Myocyte (in vitro differentiated cells): ENCODE results near the gene SNAP91. TPM values are rescaled to one million over a fixed set of nuclear protein-coding genes. Genes with fewer than 3 reads are reported as not detected.

Source experiments
- DNase-seq: peaks from one replicate; pipeline ENCODE4 v3.0.0-alpha.2; 2012; ENCODE audit warnings: low read depth
- total RNA-seq: library from RNA; depleted of rRNA; stranded (reverse); fragments of >200 nt; gene quantifications from 2 replicates; pipeline ENCODE4 v1.2.3, GENCODE V29; 2014

Gene SNAP91
- total RNA-seq, 1 donor from 2014 or later: 0.19 TPM

DNA sequence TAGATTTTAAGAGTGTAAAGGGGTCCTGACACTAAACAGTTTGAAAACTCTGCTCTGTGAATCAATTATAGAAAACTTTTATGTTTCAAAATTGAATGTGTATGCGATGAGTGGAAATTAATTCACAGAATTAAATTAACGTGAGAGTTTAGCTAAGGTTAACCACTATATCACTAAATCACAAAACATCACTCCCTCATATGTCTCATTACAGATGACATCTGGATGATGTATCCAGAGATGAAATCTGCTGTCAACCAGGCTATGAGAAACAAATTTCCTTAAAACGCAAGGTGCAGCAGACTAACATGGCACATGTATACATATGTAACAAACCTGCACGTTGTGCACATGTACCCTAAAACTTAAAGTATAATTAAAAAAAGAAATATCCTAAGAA is 169.2 kb downstream of the SNAP91 start:
- no peak for DNase-seq

DNA sequence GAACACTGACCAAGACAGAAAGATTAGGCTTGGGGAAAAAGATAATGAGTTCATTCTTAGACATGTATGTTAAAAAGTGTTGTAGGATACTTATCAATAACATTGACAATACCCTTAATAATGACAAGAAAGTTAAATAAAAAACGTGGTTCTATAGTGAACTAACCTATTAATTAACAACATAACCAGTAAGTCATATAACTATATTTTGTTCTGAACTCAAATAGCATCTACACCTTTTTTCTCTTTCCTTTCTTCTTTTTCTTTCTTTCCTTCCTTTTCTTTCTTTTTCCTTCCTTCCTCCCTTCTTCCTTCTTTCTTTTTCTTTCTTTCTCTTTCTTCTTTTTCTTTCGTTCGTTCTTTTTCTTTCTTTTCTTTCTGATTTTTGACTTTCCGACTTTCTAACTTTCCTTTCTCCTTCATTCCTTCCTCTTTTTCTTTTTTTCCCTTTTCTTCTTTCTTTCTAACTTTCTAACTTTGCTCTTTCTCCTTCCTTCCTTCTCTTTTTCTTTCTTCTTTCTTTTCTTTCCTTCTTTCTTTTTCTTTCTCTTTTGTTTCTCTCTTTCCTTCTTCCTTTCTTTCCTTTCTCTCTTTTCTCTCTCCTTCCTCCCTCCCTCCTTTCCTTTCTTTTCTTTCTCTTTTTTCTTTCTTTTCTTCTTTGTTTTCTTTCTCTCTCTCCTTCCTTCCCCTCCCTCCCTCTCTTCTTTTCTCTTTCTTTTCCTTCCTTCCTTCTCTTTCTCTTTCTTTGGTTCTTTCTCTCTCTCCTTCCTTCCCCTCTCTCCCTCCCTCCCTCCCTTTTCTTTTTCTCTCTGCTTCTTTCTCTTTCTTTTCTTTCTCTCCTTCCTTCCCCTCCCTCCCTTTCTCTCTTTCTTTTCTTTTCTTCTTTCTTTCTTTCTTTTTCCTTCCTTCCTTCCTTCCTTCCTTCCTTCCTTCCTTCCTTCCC is 172.0 kb downstream of the SNAP91 start:
- DNase-seq: no peak

DNA sequence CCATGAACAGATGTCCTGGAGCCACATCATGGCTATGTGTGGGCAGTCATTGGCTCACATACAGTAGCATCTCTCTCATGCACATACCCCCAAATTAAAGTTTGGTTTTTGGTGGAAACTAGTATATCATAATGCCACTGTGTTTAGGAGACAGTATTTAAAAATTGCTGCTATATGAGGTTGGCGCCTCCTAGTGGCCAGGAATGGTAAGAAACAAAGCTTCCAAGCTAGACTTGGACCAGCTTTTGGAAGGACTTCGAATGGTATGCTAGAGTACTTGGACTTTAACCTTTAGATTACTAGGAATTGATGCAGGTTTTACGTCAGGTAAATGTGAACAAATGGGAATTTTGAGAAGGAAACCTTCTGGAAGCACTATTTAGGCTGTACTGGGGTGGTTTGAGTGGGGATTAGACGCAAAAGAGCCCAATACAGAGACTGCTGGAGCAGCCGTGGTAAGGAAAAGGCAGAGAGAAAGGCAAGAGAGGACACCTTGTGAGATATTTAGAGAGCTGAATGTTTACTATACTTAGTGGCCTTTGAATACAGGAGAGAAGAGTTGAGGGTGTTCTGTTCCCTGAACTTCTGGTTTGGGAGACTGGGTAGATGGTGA is 172.8 kb downstream of the SNAP91 start:
- peak; percentile 47 for DNase-seq

DNA sequence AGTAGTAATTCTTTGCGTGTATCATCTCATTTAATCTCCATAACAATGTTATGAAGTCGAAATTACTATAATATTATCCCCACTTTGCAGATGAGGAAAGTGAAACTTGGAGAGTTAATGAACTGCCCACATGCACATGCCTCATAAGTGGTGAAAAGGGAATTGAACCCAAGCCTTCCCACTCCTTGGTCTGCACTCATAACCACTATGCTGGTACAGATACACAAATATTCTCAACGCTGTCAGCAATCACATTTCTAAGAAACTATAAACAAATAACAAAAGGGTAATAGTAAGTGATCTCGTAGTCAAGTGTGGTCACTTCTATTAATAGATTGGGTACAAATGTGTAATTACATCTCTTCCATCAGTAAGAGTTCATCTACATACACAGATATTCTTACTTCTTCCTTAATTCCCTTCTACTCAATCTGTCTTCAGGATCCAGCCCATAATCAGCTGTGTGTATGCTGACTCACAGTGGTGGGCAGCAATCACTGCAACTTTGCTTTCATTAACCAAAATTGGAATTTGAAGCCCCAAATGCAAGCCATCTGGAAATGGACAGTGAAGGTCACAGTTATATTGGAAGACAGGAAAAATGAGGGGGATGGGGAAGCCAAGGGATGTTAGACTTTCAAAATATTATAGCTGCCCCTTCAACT is 190.0 kb downstream of the SNAP91 start:
- DNase-seq: peak; percentile 28

DNA sequence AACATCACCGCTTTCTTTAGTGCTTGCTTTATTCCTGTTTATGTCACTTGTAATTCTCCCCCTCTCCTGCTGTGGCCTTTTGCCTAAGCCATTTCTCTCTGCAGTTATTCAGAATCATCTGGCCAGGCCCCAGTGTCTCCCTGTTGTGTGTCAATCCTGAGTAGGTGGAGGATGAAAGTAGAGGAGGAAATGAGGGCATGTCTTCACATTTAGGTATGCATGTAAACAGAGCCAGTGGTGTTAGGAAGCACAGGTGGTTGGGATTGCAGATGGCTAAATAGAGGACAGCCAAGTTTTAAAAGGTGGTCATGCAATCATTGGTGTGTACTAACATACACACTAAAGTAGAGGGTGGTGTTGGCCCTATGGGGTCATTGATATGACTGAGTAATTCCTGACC is 191.4 kb downstream of the SNAP91 start:
- no peak for DNase-seq

DNA sequence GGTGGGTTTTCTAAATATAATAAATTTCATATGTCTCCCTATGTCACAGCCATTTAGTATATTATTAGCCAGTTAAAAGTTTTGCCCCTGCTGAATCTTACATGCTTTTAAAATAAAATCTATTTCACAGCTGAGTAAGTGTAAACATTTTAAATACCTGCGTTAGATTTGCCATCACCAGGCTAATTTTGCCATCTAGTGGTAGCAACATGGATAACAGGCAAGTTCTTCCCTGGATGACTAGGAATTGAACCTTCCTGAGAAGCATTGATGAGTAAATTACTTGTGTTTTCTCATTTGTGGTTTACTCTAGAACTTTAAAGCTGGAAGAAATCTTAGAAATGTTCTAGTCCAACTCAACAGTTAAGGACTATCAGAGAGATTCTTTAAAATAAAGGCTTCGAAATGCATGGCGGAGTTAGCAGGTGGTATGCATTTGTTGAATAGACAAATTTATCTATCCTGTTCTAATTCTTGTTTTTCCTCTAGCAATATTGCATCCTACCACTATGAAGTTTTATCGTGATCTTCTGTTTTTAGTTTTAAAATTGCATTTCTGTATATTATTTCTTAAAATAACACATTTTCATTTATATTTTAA is 193.9 kb downstream of the SNAP91 start:
- DNase-seq: peak; percentile 68

DNA sequence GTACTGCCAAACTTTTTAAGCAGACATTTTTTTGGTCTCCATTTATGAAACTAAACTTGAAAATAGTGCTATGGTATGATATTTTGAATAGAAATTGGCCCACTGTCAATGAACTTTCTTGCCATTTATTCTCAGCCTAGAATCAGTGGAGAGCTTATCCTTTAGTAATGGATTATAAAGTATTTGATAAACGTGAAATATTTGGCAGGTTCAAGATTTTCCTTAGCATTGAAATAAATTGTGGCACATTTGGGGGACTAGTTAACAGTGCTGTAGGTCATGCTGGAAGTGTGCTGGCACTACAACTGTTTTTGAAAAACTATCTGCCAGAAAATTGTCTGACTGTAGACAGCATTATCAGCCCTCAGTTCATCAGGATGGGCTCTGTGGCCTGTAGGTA is 194.4 kb downstream of the SNAP91 start:
- no peak for DNase-seq

DNA sequence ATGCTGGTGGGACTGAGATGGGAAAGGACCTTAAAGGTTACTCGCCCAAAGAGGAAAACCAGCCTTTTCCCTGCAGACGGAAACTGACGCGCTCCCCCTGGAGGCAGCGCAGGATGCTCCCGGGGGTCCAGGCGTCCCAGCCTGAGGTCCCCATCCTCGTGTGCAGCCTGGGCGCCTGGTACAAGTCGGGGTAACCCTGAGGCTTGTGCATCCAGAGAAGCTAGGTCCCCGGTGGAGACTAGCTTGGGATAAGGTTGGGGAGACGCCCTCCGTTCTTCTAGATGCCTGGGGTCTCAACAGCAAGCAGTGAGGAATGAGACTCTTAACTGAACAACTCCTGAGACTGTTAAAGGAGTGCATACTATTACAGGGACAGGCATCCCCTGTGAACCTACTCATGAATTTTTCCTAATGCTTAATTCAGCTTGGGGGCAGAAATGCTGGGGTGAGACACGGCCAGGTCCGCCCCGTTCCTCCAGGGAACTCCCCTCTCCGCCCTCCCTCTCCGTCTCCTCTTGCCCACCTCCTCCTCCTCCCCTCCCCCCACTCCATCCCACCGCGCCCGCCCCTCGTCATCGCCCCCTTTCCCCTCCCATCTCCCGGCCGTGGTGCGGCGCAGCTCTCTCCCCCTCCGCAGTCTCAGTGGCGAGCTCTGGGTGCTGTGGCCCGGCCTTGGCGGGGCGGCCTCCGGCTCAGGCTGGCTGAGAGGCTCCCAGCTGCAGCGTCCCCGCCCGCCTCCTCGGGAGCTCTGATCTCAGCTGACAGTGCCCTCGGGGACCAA is 196.8 kb downstream of the SNAP91 start, which contains the start of gene PRSS35:
PRSS35 (plus strand) TSS at position 634 of the 781 bp plus-strand sequence. CDS start 10,908 bp downstream, outside the sequence.
- peak; percentile 57 for DNase-seq

DNA sequence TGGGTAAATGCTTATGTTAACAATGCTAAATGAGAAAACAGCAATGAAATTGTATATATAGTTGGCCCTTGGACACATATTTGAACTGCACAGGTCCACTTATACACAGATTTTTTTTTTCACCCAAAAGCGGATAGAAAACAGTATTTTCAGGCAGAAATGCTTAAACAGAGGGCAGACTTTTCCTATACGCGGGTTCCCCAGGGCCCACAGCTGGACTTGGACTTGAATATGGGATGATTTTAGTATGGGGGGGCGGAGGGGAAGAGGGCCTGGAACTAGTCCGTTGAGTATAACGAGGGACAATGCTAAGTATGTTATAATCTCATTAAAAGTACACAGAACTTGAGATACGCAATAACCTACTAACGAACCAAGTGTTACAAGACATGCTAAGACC is 197.6 kb downstream of the SNAP91 start:
- DNase-seq: no peak

DNA sequence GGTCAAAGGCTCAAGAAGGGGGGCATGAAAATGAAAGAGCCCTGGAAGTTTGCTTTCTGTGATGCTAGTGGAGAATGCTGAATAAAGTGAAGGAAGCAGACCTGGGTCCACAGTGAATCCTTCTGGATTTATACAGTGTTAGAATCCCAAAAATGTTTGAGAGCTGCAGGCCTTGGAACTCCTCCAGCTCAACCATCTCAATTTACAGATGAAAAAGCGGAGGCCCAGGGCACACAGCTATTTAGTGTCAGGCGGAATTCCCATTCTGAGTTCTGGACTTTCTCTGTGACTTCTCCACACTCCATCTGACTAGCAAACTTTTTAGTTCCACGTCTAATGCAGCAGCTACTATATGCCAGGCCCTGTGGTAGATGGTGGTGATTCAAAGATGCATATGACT is 198.1 kb downstream of the SNAP91 start:
- no peak for DNase-seq

DNA sequence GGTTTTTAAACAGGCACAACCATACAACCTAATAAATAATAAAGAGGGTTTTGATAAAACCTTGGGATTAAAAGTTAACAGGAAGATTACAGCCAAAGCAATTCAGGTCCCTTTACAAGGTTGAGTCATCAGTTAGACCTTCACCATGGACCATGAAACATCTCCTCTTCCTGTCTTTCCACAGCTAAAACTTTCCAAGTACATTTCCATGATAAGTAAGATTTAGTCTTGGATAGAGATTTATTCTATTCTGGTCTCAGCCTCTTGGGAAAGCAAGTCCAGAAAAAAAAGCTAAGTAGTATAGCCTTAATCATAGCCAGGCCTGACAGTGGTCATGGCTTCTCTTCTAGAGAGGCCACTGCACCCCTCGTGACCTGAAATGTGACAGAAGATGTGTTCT is 199.5 kb downstream of the SNAP91 start:
- no peak for DNase-seq

DNA sequence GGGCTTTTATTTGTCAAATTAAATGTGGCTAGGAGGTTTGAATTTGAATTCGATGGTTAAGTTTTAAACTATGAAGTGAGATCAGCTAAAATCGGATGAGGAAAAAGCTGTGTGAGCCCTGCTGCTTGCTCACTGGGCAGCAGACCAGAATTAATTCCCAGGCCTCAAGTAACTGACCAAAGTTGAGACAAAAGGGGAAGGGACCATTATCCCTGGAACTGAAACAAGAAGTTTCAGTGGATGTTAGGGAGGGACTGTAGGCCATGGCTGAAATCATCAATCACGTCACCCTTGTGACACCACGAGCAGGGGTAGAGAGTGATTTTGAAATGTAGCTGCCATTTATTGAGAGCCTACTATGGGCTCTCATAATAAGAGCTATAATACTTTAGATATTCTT is 203.5 kb downstream of the SNAP91 start:
- no peak for DNase-seq

Other genes with a start within 250 kb of the SNAP91 start
- gene PRSS35, start 196.6 kb downstream of the SNAP91 start, total RNA-seq: 0.43 and 1.3 TPM in 2 replicates
- not detected in 2 replicates for gene RIPPLY2, start 144.3 kb upstream of the SNAP91 start, total RNA-seq
- gene CYB5R4, start 150.6 kb upstream of the SNAP91 start, total RNA-seq: 17.7 and 24.6 TPM in 2 replicates